A673 (cell line): ENCODE results near the gene KCNK5. TPM values are rescaled to one million over a fixed set of nuclear protein-coding genes. Genes with fewer than 3 reads are reported as not detected.

ENCODE experiments used
- Bru-seq: library from RNA; stranded (reverse); fragments of 400-500 nt; gene quantifications from one replicate; lab custom pipeline; 2021; lab: Mats Ljungman, UMichigan
- BruChase-seq, 2 experiments: library from RNA; stranded (reverse); fragments of 400-500 nt; gene quantifications; one replicate each; lab custom pipeline; 2021; lab: Mats Ljungman, UMichigan
- BruUV-seq: library from RNA; stranded (reverse); fragments of 400-500 nt; replicated peaks from 2 replicates; lab custom pipeline; 2021; lab: Mats Ljungman, UMichigan
- CTCF ChIA-PET: fragments of 300-600 bp; sonication (Branson Sonifier 250); formaldehyde crosslinking; loops from one replicate; lab custom pipeline; 2022; ENCODE audit warnings: antibody characterized with exemption; lab: Charles Lee
- POLR2A ChIA-PET: fragments of 300-600 bp; sonication (Branson Sonifier 250); formaldehyde crosslinking; loops from one replicate; lab custom pipeline; 2022; ENCODE audit warnings: antibody characterized with exemption; ENCODE audit not compliant: low non-redundant PET; lab: Charles Lee
- DNase-seq: peaks from one replicate; pipeline ENCODE4 v3.0.0-alpha.2; 2015; ENCODE audit warnings: low spot score
- H3K27ac ChIP-seq: fragments of 200-600 bp; sonication (generic); 2 replicates; pipeline ENCODE4 v1.5.1; 2016; ENCODE audit warnings: mixed run types, low read depth, mild to moderate bottlenecking, mixed read lengths, antibody characterized with exemption, low read length; ENCODE audit not compliant: poor library complexity, severe bottlenecking
- H3K27me3 ChIP-seq: fragments of 200-600 bp; sonication (generic); replicated peaks from 2 replicates; pipeline ENCODE4 v1.6.1; 2017; ENCODE audit warnings: mixed run types, low read depth, mild to moderate bottlenecking, mixed read lengths, antibody characterized with exemption, low read length; ENCODE audit not compliant: insufficient read depth, poor library complexity
- H3K36me3 ChIP-seq: fragments of 200-600 bp; sonication (generic); 2 replicates; pipeline ENCODE4 v1.6.1; 2016; ENCODE audit warnings: mixed run types, mild to moderate bottlenecking, mixed read lengths, antibody characterized with exemption, low read length; ENCODE audit not compliant: insufficient read depth, poor library complexity, severe bottlenecking
- H3K4me1 ChIP-seq: fragments of 200-600 bp; sonication (generic); 2 replicates; pipeline ENCODE4 v1.6.1; 2017; ENCODE audit warnings: mixed run types, mild to moderate bottlenecking, mixed read lengths, antibody characterized with exemption, low read length; ENCODE audit not compliant: insufficient read depth, poor library complexity, severe bottlenecking
- H3K4me3 ChIP-seq: fragments of 200-600 bp; sonication (generic); 2 replicates; pipeline ENCODE4 v1.5.1; 2016; ENCODE audit warnings: low read depth, mixed run types, mild to moderate bottlenecking, mixed read lengths, low read length; ENCODE audit not compliant: poor library complexity, severe bottlenecking
- H3K9me3 ChIP-seq: fragments of 200-600 bp; sonication (generic); 2 replicates; pipeline ENCODE4 v1.6.1; 2016; ENCODE audit warnings: mixed run types, low read depth, mild to moderate bottlenecking, mixed read lengths, antibody characterized with exemption, low read length; ENCODE audit not compliant: poor library complexity, severe bottlenecking
- CTCF ChIP-seq: fragments of 300-800, 200-600 bp; sonication (generic); conservative IDR thresholded peaks from 2 replicates; pipeline ENCODE4 v1.5.1; 2017; ENCODE audit warnings: low read depth, mild to moderate bottlenecking, antibody characterized with exemption, low read length, moderate library complexity, mixed read lengths
- EZH2 ChIP-seq: fragments of 200-600 bp; sonication (generic); IDR thresholded peaks from 2 replicates; pipeline ENCODE4 v1.6.1; 2017; ENCODE audit warnings: borderline replicate concordance, low read depth, mild to moderate bottlenecking, mixed read lengths, antibody characterized with exemption, low read length; ENCODE audit not compliant: poor library complexity, severe bottlenecking
- intact Hi-C: fragments of 100-400 bp; cut with micrococcal nuclease; formaldehyde crosslinking; loops from one replicate; pipeline ENCODE4 v1.10.0; 2022; ENCODE audit not compliant: unreplicated experiment
- long read RNA-seq: library from polyadenylated mRNA; stranded (forward); transcript quantifications from one replicate; pipeline ENCODE4 v2.0.0, GENCODE V29; 2022
- total RNA-seq: library from RNA; stranded (reverse); gene quantifications from 2 replicates; pipeline ENCODE4 v1.2.3, GENCODE V29; 2021

Gene KCNK5, protein sequence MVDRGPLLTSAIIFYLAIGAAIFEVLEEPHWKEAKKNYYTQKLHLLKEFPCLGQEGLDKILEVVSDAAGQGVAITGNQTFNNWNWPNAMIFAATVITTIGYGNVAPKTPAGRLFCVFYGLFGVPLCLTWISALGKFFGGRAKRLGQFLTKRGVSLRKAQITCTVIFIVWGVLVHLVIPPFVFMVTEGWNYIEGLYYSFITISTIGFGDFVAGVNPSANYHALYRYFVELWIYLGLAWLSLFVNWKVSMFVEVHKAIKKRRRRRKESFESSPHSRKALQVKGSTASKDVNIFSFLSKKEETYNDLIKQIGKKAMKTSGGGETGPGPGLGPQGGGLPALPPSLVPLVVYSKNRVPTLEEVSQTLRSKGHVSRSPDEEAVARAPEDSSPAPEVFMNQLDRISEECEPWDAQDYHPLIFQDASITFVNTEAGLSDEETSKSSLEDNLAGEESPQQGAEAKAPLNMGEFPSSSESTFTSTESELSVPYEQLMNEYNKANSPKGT
- total RNA-seq (0.09 TPM in 1 of 2 replicates, not detected in the other), Bru-seq, nascent RNA (percentile 9 among the genes with signal in this experiment), BruChase-seq, experiment 1, labeled RNA remaining after a 2-hour chase (percentile 4 among the genes with signal in this experiment), BruChase-seq, experiment 2, labeled RNA remaining after a 6-hour chase (not detected)
- long read RNA-seq = 0 reads

GRCh38 chr6:39228992-39229767 is at the start of gene KCNK5:
Gene KCNK5, minus strand, starts transcription at chr6:39229475. Its CDS starts 364 bp downstream, at chr6:39229111.
- BruUV-seq = no TSS peak
- Histone ChIP-seq H3K4me1 (peaks cover 6% of the 10 kb centered on the region), H3K4me3 (peak within 1 kb of the TSS; percentile 34), H3K27me3 (peaks cover 49% of the 10 kb centered on the region), H3K27ac (no peak within 1 kb of the TSS), H3K9me3 (no peaks in the 10 kb centered on the region), H3K36me3 (no peaks in the 10 kb centered on the region)
- ChIA-PET POLR2A (no interaction called here), CTCF (interaction anchor here (0.6 kb wide), 1 partner anchor 1205 kb away, joined by 6 read pairs; no protein-coding TSS in a partner anchor)
- peak; percentile 32 for DNase-seq
- TF ChIP-seq EZH2 = peak; percentile 75
- peak; percentile 51 for TF ChIP-seq CTCF
- intact Hi-C loops = no loop called here

- peaks cover 26% of the 10 kb centered on the region for H3K27me3 ChIP-seq
- no peaks in the 10 kb centered on the region for H3K36me3 ChIP-seq
- intact Hi-C loops = no loop called here
- BruUV-seq = no TSS peak
- TF ChIP-seq EZH2 (no peak), CTCF (no peak)
- H3K9me3 ChIP-seq = no peaks in the 10 kb centered on the region
- no peak overlapping the region for H3K4me3 ChIP-seq
- DNase-seq = no peak
- H3K4me1 ChIP-seq = no peaks in the 10 kb centered on the region
- POLR2A ChIA-PET = interaction anchor here (0.6 kb wide), 1 partner anchor 219 kb away, joined by 5 read pairs; no protein-coding TSS in a partner anchor
- H3K27ac ChIP-seq = no peak overlapping the region
- CTCF ChIA-PET = no interaction called here
These were observed 47.2 kb upstream of the KCNK5 start for GRCh38 chr6:39276379-39276995.

- CTCF ChIA-PET = no interaction called here
These were observed 45.6 kb upstream of the KCNK5 start for GRCh38 chr6:39274903-39275302.

More at GRCh38 chr6:39274903-39275302, 45.6 kb upstream of the KCNK5 start:
- intact Hi-C loops = no loop called here
- H3K4me1 ChIP-seq = no peaks in the 10 kb centered on the region
- H3K4me3 ChIP-seq = no peak overlapping the region
- peaks cover 19% of the 10 kb centered on the region for H3K27me3 ChIP-seq
- POLR2A ChIA-PET = no interaction called here
- TF ChIP-seq EZH2 (no peak), CTCF (no peak)
- BruUV-seq = no TSS peak
- H3K36me3 ChIP-seq = no peaks in the 10 kb centered on the region
- no peaks in the 10 kb centered on the region for H3K9me3 ChIP-seq
- DNase-seq = no peak
- no peak overlapping the region for H3K27ac ChIP-seq
